HEK293 (cell line): Measurements from ENCODE around the gene BCDIN3D.

Experiments
- CTCF ChIP-seq: fragments of 450-650 bp; formaldehyde crosslinking; IDR thresholded peaks from 2 replicates; pipeline ENCODE4 v1.5.1; 2016; ENCODE audit warnings: missing biosample characterization, missing genetic modification characterization
- PBX3 ChIP-seq: sonication (generic); formaldehyde crosslinking; IDR thresholded peaks from 2 replicates; pipeline ENCODE4 v1.8.1; 2022; ENCODE audit warnings: mild to moderate bottlenecking, moderate library complexity, missing genetic modification reagents
- YY1 ChIP-seq: fragments of 450-650 bp; formaldehyde crosslinking; IDR thresholded peaks from 2 replicates; pipeline ENCODE4 v1.5.1; 2018; ENCODE audit warnings: missing biosample characterization, missing genetic modification characterization
- ZBTB6 ChIP-seq: fragments of 450-650 bp; formaldehyde crosslinking; IDR thresholded peaks from 2 replicates; pipeline ENCODE4 v1.5.1; 2017; ENCODE audit warnings: missing biosample characterization, missing genetic modification characterization
- ZNF423 ChIP-seq: fragments of 450-650 bp; formaldehyde crosslinking; IDR thresholded peaks from 2 replicates; pipeline ENCODE4 v1.5.1; 2016; ENCODE audit warnings: missing biosample characterization, missing genetic modification characterization
- ZNF610 ChIP-seq: fragments of 450-650 bp; formaldehyde crosslinking; IDR thresholded peaks from 2 replicates; pipeline ENCODE4 v1.5.1; 2016; ENCODE audit warnings: missing biosample characterization, missing genetic modification characterization, borderline replicate concordance

GRCh38 chr12:49870501-49871262, 27.8 kb upstream of the BCDIN3D start:
- TF ChIP-seq CTCF (tag by site-specific recombination): no peak
- no peak for TF ChIP-seq PBX3
- TF ChIP-seq ZNF423 (tag by site-specific recombination): no peak
- TF ChIP-seq ZNF610 (tag by site-specific recombination): no peak
- no peak for TF ChIP-seq YY1 (tag by site-specific recombination)
- no peak for TF ChIP-seq ZBTB6 (tag by site-specific recombination)
